ENCODE measurements around the gene STX2.
"Not testable (repeated sequence)": the region's sequence is repeated elsewhere in the genome, so short reads cannot be mapped to it uniquely, and the experiment has no call there.

Gene STX2

DNA sequence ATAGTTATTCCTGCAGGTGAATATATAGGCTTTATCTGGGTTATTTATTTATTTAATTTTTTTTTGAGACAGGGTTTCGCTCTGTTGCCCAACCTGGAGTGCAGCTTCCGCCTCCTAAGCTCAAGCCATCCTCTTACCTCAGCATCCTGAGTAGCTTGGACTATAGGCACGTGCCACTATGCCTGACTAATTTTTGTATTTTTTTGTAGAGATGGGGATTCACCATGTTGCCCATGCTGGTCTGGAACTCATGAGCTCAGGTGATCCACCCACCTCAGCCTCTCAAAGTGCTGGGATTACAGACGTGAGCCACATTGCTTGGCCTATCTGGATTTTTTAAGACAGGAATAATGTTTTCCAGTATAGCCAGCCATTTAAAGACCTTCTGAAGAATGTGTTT, 34.8 kb upstream of the STX2 start:
- H3K27me3 Mint-ChIP-seq (ENCODE audit: low read depth): no peaks in the 10 kb centered on the region
- no peaks in the 10 kb centered on the region for H3K9me3 Mint-ChIP-seq
- H3K4me3 Mint-ChIP-seq: peak overlapping the region; percentile 67
- peak overlapping the region; percentile 27 for H3K27ac Mint-ChIP-seq
- H3K36me3 Mint-ChIP-seq (ENCODE audit: low read depth): peaks cover 49% of the 10 kb centered on the region
- peaks cover 47% of the 10 kb centered on the region for H3K4me1 Mint-ChIP-seq (ENCODE audit: low read depth)

DNA sequence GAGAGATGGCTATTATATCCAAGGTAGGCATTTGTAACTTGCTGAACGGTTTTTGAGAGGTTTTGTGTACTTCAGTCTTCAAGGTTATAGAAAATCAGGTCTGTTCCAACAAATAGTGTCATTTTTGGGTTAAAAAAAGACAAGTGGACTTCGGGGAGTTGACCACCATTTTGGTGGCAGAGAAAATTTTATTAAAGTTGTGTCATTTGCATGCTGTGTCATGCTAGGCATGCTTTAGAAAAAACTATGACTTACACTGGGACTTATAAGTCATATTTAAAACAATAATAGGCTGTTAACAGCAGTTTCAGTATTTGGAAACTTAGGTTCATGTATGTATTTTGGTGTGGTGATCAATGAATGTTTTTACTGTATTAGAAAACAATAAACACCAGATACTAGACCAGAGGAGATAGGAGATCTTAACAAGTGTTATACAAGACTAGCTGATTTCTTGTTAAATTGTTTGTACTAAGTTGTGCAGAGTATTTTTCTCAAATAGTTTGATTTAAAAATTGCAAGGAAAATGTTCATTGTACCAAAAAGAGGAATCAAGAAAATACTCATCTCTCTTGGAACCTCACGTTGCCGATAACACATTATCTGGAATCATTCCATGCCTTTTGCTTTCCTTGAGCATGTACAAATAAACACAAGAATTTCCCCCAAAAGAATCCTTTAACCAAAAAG, 34.2 kb upstream of the STX2 start:
- Mint-ChIP-seq H3K27ac (peak overlapping the region; percentile 96), H3K27me3 (ENCODE audit: low read depth) (no peaks in the 10 kb centered on the region), H3K4me3 (peak overlapping the region; percentile 95), H3K36me3 (ENCODE audit: low read depth) (peaks cover 49% of the 10 kb centered on the region), H3K9me3 (no peaks in the 10 kb centered on the region), H3K4me1 (ENCODE audit: low read depth) (peaks cover 51% of the 10 kb centered on the region)

DNA sequence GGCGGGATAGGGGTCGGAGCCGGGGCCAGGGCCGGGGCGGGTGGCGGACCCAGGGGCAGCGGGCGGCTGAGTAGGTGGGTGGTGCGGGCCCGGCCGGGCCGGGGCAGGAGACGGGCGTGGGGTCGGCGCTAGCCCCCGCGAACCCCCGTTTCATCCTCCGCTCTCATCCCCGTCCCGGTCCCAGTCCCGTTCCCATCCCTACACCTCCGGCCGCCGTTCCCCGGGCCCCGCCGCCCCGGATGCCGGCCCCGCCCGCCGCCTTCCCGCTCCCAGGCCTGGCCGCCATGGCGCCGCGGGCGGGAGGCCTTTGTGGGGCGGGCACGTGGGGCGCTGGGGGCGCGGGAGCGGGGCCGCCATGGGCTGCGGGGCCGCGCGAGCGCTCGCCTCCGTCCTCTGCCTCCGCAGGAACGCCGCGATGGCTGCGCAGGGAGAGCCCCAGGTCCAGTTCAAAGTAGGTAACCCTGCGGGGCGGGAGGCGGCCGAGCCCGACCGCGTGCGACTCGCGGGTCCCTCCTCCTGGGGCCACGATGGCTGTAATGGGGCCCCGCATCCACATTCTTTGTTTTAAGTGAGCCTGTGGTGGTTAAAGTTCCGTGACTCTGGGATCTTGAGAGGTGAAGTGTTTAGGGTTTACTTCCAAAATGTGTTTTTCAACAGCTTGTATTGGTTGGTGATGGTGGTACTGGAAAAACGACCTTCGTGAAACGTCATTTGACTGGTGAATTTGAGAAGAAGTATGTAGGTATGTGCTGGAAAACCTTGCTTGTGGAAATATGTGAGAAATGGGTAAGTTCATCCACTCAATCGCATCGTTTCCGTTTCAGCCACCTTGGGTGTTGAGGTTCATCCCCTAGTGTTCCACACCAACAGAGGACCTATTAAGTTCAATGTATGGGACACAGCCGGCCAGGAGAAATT, 33.4 kb upstream of the STX2 start:
- Mint-ChIP-seq H3K27ac (peak overlapping the region; percentile 96), H3K4me1 (ENCODE audit: low read depth) (peaks cover 53% of the 10 kb centered on the region), H3K4me3 (peak overlapping the region; percentile 95), H3K36me3 (ENCODE audit: low read depth) (peaks cover 46% of the 10 kb centered on the region), H3K27me3 (ENCODE audit: low read depth) (no peaks in the 10 kb centered on the region), H3K9me3 (no peaks in the 10 kb centered on the region)

DNA sequence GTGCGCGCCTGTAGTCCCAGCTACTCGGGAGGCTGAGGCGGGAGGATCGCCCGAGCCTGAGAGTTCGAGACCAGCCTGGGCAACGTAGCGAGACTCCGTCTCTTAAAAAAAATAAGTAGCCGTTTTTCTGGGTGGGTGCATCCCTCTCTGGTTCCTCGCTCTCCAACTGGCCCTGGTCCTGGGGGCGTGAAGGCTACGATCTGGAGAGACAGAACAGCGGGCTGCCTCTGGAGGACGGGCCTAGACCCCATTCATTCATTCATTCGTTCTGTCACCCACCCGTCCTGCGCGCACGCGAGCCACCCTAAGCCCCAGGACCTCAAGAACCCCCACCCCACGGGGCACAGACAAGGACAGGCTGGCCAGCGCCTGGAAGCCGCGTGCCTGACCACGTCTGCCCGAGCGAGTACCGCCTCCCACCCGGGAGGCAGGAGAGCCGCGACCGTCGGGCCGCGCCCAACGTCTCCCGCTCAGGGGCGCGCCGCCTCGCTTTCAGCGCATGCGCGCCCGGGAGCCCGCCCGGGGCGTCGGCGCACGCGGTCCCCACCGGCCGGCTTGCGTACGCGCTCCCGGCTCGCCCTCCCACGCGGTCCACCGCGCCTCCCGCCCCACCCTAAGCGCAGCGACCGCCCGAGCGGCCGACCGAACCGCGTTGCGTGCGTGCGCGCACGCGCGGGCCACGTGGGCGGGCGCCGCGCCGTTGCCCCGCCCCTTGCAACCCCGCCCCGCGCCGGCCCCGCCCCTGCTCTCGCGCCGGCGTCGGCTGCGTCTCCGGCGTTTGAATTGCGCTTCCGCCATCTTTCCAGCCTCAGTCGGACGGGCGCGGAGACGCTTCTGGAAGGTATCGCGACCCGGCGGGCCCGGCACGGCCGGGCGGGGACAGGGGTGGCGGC, 32.5 kb upstream of the STX2 start, which contains the start of gene RAN:
TSS of gene RAN (plus strand) at position 781 of the 893 bp plus-strand sequence. CDS start 528 bp downstream, outside the sequence.
- H3K27ac Mint-ChIP-seq: peak within 1 kb of the TSS; percentile 96
- H3K9me3 Mint-ChIP-seq: no peaks in the 10 kb centered on the region
- H3K27me3 Mint-ChIP-seq (ENCODE audit: low read depth): no peaks in the 10 kb centered on the region
- peaks cover 37% of the 10 kb centered on the region for H3K36me3 Mint-ChIP-seq (ENCODE audit: low read depth)
- peak within 1 kb of the TSS; percentile 95 for H3K4me3 Mint-ChIP-seq
- peaks cover 47% of the 10 kb centered on the region for H3K4me1 Mint-ChIP-seq (ENCODE audit: low read depth)

DNA sequence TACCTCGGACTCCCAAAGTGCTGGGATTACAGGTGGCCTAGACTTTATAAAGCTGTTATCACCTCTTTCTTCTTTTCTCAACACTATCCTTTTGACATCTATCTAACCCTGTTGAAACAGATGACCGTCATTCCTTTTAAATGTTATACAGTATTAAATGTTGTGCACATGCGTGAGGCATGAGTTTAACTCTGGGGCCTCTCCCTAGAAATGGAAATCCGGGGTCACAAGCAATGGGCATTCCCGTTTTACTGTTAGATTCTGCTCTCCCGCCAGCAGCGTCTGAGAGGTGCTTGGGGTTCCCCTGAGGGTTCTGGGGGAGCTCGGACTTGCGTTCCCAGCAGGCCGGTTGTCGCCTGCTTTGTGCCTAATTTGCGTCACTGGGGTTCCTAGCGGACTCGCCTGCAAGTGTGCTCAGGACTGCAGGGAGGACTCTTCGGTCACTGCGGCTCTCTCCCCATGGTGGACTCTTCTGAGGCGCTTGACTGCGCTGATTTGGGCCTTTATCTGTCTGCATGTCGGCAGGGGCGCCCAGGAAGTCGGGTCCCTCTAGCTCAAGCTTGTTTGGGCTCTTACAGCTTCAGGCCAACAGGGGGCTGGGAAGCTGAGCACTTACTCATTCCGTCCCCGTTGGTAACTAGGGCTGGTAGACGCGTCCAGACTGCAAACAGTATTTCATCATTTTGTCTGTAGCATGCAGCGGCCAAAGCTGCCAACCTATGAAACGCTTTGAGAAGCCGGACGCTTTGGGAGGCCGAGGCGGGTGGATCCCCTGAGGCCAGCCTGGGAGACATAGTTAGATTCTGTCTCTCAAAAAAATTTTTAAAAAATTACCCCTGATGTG, 31.6 kb upstream of the STX2 start:
- Mint-ChIP-seq H3K4me3 (peak overlapping the region; percentile 79), H3K36me3 (ENCODE audit: low read depth) (peaks cover 29% of the 10 kb centered on the region), H3K9me3 (no peaks in the 10 kb centered on the region)

GRCh38 chr12:130868412-130868811, 29.4 kb upstream of the STX2 start:
- H3K9me3 Mint-ChIP-seq: no peaks in the 10 kb centered on the region
- H3K4me1 Mint-ChIP-seq (ENCODE audit: low read depth): peaks cover 24% of the 10 kb centered on the region
- H3K27me3 Mint-ChIP-seq (ENCODE audit: low read depth): no peaks in the 10 kb centered on the region
- H3K4me3 Mint-ChIP-seq: no peak overlapping the region
- peaks cover 9% of the 10 kb centered on the region for H3K36me3 Mint-ChIP-seq (ENCODE audit: low read depth)
- peak overlapping the region; percentile 49 for H3K27ac Mint-ChIP-seq

More for the DNA sequence above, 31.6 kb upstream of the STX2 start:
- Mint-ChIP-seq H3K27ac (peak overlapping the region; percentile 83), H3K4me1 (ENCODE audit: low read depth) (peaks cover 41% of the 10 kb centered on the region), H3K27me3 (ENCODE audit: low read depth) (no peaks in the 10 kb centered on the region)

DNA sequence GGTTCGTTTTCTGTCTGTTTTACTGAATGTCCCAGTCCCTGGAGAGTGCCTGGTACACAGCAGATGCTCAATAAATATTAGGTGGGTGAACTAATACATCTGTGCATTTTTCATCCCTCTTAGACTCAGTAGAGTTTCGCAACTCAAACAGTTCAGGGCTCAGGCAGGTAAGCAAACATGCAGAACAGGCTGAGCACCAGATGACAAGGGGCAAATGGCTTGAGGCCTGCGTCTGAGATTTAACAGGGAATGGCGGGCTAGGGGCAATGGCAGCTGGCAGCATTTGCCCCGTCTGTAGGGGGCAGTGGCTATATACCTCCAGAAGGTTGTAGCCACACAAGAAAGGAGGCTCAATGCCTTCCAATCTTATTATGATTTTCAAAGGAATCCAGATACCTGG, 24.2 kb upstream of the STX2 start:
- Mint-ChIP-seq H3K4me3 (no peak overlapping the region), H3K36me3 (ENCODE audit: low read depth) (no peaks in the 10 kb centered on the region), H3K4me1 (ENCODE audit: low read depth) (peaks cover 4% of the 10 kb centered on the region), H3K27ac (no peak overlapping the region), H3K9me3 (peaks cover 3% of the 10 kb centered on the region), H3K27me3 (ENCODE audit: low read depth) (no peaks in the 10 kb centered on the region)

DNA sequence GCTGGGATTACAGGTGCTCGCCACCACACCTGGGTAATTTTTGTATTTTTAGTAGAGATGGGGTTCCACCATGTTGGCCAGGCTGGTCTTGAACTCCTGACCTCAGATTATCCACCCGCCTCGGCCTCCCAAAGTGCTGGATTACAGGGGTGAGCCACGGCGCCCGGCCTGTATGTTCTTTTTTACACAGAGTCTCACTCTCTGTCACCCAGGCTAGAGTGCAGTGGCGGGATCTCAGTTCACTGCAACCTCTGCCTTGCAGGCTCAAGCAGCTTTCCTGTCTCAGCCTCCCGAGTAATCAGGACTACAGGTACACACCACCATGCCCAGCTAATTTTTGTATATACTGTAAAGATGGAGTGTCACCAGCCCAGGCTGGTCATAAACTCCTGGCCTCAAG, 23.7 kb upstream of the STX2 start:
- not testable (repeated sequence) for H3K4me3 Mint-ChIP-seq; H3K9me3 Mint-ChIP-seq; H3K36me3 Mint-ChIP-seq (ENCODE audit: low read depth); H3K27me3 Mint-ChIP-seq (ENCODE audit: low read depth); H3K27ac Mint-ChIP-seq; H3K4me1 Mint-ChIP-seq (ENCODE audit: low read depth)

DNA sequence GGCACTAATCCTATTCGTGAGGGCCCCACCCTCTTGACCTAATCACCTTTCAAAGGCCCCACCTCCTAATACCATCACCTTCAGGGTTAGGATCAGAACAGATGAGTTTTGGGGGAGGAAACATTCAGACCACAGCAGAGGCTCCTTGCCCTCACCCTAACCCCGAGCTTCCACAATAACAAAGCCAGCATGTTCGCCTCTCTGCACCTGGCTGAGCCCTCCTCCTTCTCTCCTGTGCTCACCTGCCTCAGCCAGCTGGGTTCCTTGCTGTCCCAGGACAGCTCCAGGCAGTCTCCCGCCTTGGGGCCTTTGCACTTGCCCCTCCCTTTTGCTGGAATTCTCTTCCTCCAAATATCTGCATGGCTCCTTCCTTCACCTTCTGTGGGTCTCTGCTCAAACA, 23.1 kb upstream of the STX2 start:
- H3K27ac Mint-ChIP-seq: no peak overlapping the region
- H3K36me3 Mint-ChIP-seq (ENCODE audit: low read depth): no peaks in the 10 kb centered on the region
- H3K4me3 Mint-ChIP-seq: no peak overlapping the region
- no peaks in the 10 kb centered on the region for H3K27me3 Mint-ChIP-seq (ENCODE audit: low read depth)
- H3K9me3 Mint-ChIP-seq: peaks cover 4% of the 10 kb centered on the region
- no peaks in the 10 kb centered on the region for H3K4me1 Mint-ChIP-seq (ENCODE audit: low read depth)

GRCh38 chr12:130860311-130860710, 21.3 kb upstream of the STX2 start:
- no peak overlapping the region for H3K27ac Mint-ChIP-seq
- no peaks in the 10 kb centered on the region for H3K4me1 Mint-ChIP-seq (ENCODE audit: low read depth)

GRCh38 chr12:130859161-130859560, 20.1 kb upstream of the STX2 start:
- Mint-ChIP-seq H3K27ac (no peak overlapping the region), H3K36me3 (ENCODE audit: low read depth) (no peaks in the 10 kb centered on the region), H3K4me1 (ENCODE audit: low read depth) (no peaks in the 10 kb centered on the region), H3K9me3 (peaks cover 9% of the 10 kb centered on the region), H3K4me3 (no peak overlapping the region), H3K27me3 (ENCODE audit: low read depth) (no peaks in the 10 kb centered on the region)

More at GRCh38 chr12:130860311-130860710, 21.3 kb upstream of the STX2 start:
- H3K9me3 Mint-ChIP-seq: peaks cover 9% of the 10 kb centered on the region
- H3K27me3 Mint-ChIP-seq (ENCODE audit: low read depth): no peaks in the 10 kb centered on the region
- H3K36me3 Mint-ChIP-seq (ENCODE audit: low read depth): no peaks in the 10 kb centered on the region
- H3K4me3 Mint-ChIP-seq: no peak overlapping the region

DNA sequence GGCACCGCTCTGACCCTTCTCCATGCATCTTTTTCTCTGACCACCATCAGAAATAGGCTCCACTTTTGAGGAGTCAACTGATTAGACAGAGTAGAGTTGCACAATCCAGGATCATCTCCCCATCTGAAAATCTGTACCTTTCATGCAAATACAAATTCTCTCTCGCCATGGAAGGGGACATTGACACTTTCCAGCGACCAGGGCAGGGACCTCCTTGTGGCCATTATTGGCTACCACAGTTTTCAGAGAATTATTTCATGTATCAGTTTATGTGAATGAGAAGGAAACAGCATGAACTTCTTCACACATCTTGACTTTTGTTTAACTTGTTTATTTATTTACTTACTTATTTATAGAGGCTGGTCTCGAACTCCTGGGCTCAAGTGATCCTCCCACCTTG, 19.0 kb upstream of the STX2 start:
- H3K4me1 Mint-ChIP-seq (ENCODE audit: low read depth): no peaks in the 10 kb centered on the region
- no peak overlapping the region for H3K4me3 Mint-ChIP-seq
- H3K9me3 Mint-ChIP-seq: peaks cover 9% of the 10 kb centered on the region
- H3K27me3 Mint-ChIP-seq (ENCODE audit: low read depth): no peaks in the 10 kb centered on the region
- no peak overlapping the region for H3K27ac Mint-ChIP-seq
- H3K36me3 Mint-ChIP-seq (ENCODE audit: low read depth): no peaks in the 10 kb centered on the region

DNA sequence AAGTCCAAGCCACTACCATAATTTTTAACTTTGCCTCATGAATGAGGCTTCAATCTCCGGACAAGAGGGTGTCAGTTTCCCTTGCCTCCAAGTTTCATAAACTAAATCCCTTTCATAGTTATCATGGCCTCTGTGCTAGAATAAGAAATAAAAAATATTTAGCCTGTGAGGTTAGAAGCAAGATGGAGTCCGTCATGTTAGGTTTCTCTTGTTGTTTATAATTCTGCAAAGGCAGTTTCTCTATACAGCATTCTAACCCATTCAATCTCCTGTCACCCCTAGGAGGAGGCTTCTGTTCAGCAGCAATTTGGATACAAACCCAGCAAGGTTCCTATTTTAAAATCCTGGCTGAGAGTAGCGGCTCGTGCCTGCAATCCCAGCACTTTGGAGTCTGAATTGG, 17.0 kb upstream of the STX2 start:
- Mint-ChIP-seq H3K4me1 (ENCODE audit: low read depth) (no peaks in the 10 kb centered on the region), H3K27me3 (ENCODE audit: low read depth) (no peaks in the 10 kb centered on the region), H3K9me3 (peaks cover 6% of the 10 kb centered on the region), H3K27ac (no peak overlapping the region), H3K36me3 (ENCODE audit: low read depth) (no peaks in the 10 kb centered on the region), H3K4me3 (no peak overlapping the region)
